PC-9 (cell line): ENCODE data around the gene FES. TPM values are rescaled to one million over a fixed set of nuclear protein-coding genes. Genes with fewer than 3 reads are reported as not detected.

Experiments used
- BruUV-seq: library from RNA; stranded (reverse); fragments of 400-500 nt; replicated peaks from 2 replicates; lab custom pipeline; 2021; lab: Mats Ljungman, UMichigan
- CTCF ChIA-PET: fragments of 300-600 bp; sonication (Branson Sonifier 250); formaldehyde crosslinking; loops from one replicate; lab custom pipeline; 2022; ENCODE audit warnings: antibody characterized with exemption; lab: Charles Lee
- POLR2A ChIA-PET: fragments of 300-600 bp; sonication (Branson Sonifier 250); formaldehyde crosslinking; loops from one replicate; lab custom pipeline; 2022; ENCODE audit warnings: antibody characterized with exemption; ENCODE audit not compliant: unreplicated experiment; lab: Charles Lee
- DNase-seq, 2 experiments: peaks; one replicate each; pipeline versions ENCODE4 v3.0.0 to v3.0.0-alpha.2; 2015 to 2022; ENCODE audit warnings: mixed read lengths in 1 of 2
- H2AFZ ChIP-seq: fragments of 200-600 bp; sonication (generic); 2 replicates; pipeline ENCODE4 v1.8.1; 2017; ENCODE audit warnings: antibody characterized with exemption
- H3F3A ChIP-seq: fragments of 200-600 bp; sonication (generic); 2 replicates; pipeline ENCODE4 v1.8.1; 2017; ENCODE audit warnings: antibody characterized with exemption, mild to moderate bottlenecking, low read depth; ENCODE audit not compliant: insufficient read depth
- H3K27ac ChIP-seq: fragments of 200-600 bp; sonication (generic); 2 replicates; pipeline ENCODE4 v1.6.1; 2016; ENCODE audit warnings: mixed run types
- H3K27me3 ChIP-seq: fragments of 200-600 bp; sonication (generic); 2 replicates; pipeline ENCODE4 v1.6.1; 2016; ENCODE audit warnings: low read depth, mixed run types; ENCODE audit not compliant: insufficient read depth
- H3K36me3 ChIP-seq: fragments of 200-600 bp; sonication (generic); 2 replicates; pipeline ENCODE4 v1.6.1; 2016; ENCODE audit warnings: low read depth, mixed run types
- H3K4me1 ChIP-seq: fragments of 200-600 bp; sonication (generic); replicated peaks from 2 replicates; pipeline ENCODE4 v1.6.1; 2016; ENCODE audit warnings: mixed run types; ENCODE audit not compliant: insufficient read depth
- H3K4me2 ChIP-seq: fragments of 200-600 bp; sonication (generic); 2 replicates; pipeline ENCODE4 v1.6.1; 2017; ENCODE audit warnings: mixed run types
- H3K4me3 ChIP-seq: fragments of 200-600 bp; sonication (generic); 2 replicates; pipeline ENCODE4 v1.6.1; 2016; ENCODE audit warnings: mixed run types
- H3K79me2 ChIP-seq: fragments of 200-600 bp; sonication (generic); 2 replicates; pipeline ENCODE4 v1.6.1; 2017; ENCODE audit warnings: low read depth, mixed run types
- H3K9me2 ChIP-seq: fragments of 200-600 bp; sonication (generic); 2 replicates; pipeline ENCODE4 v1.8.1; 2017; ENCODE audit warnings: mild to moderate bottlenecking; ENCODE audit not compliant: insufficient read depth
- H3K9me3 ChIP-seq: fragments of 200-600 bp; sonication (generic); 2 replicates; pipeline ENCODE4 v1.8.1; 2016; ENCODE audit warnings: low read depth; ENCODE audit not compliant: insufficient read depth
- H4K20me1 ChIP-seq: fragments of 200-600 bp; sonication (generic); 2 replicates; pipeline ENCODE4 v1.8.1; 2017; ENCODE audit not compliant: insufficient read depth
- EZH2 ChIP-seq: fragments of 200-600 bp; sonication (generic); IDR thresholded peaks from 2 replicates; pipeline ENCODE4 v1.8.0; 2017; ENCODE audit warnings: antibody characterized with exemption, low read depth
- intact Hi-C: fragments of 100-400 bp; cut with micrococcal nuclease; formaldehyde crosslinking; loops from one replicate; pipeline ENCODE4 v1.10.0; 2022; ENCODE audit not compliant: unreplicated experiment
- total RNA-seq: library from RNA; stranded (reverse); gene quantifications from 2 replicates; pipeline ENCODE4 v1.2.3, GENCODE V29; 2021
- TF ChIP-seq, protein P1 (sequence below): fragments of 200-600 bp; sonication (generic); conservative IDR thresholded peaks from 2 replicates; pipeline ENCODE4 v1.6.1; 2017; ENCODE audit warnings: mixed run types, antibody characterized with exemption, mild to moderate bottlenecking, moderate library complexity

Gene FES
- total RNA-seq, 1 experiment from 2014 or later, result 3.8 TPM

GRCh38 chr15:90915216-90915807, 31.0 kb downstream of the FES start:
- CTCF ChIA-PET, result no interaction called here
- Histone ChIP-seq H3K79me2 (no peaks in the 10 kb centered on the region), H3F3A (no peaks in the 10 kb centered on the region), H3K4me2 (no peak overlapping the region), H3K4me3 (no peak overlapping the region), H3K9me2 (no peaks in the 10 kb centered on the region), H2AFZ (no peak overlapping the region), H3K36me3 (no peaks in the 10 kb centered on the region), H3K9me3 (no peaks in the 10 kb centered on the region), H3K27me3 (no peaks in the 10 kb centered on the region), H3K4me1 (no peaks in the 10 kb centered on the region), H4K20me1 (no peaks in the 10 kb centered on the region), H3K27ac (no peak overlapping the region)
- TF ChIP-seq, protein P1, sequence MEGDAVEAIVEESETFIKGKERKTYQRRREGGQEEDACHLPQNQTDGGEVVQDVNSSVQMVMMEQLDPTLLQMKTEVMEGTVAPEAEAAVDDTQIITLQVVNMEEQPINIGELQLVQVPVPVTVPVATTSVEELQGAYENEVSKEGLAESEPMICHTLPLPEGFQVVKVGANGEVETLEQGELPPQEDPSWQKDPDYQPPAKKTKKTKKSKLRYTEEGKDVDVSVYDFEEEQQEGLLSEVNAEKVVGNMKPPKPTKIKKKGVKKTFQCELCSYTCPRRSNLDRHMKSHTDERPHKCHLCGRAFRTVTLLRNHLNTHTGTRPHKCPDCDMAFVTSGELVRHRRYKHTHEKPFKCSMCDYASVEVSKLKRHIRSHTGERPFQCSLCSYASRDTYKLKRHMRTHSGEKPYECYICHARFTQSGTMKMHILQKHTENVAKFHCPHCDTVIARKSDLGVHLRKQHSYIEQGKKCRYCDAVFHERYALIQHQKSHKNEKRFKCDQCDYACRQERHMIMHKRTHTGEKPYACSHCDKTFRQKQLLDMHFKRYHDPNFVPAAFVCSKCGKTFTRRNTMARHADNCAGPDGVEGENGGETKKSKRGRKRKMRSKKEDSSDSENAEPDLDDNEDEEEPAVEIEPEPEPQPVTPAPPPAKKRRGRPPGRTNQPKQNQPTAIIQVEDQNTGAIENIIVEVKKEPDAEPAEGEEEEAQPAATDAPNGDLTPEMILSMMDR, result no peak
- TF ChIP-seq EZH2, result no peak
- POLR2A ChIA-PET, result interaction anchor here (0.6 kb wide), 1 partner anchor 162 kb away, joined by 7 read pairs; no protein-coding TSS in a partner anchor
- intact Hi-C loops, result no loop called here
- no TSS peak for BruUV-seq
- DNase-seq, result no peak

DNA sequence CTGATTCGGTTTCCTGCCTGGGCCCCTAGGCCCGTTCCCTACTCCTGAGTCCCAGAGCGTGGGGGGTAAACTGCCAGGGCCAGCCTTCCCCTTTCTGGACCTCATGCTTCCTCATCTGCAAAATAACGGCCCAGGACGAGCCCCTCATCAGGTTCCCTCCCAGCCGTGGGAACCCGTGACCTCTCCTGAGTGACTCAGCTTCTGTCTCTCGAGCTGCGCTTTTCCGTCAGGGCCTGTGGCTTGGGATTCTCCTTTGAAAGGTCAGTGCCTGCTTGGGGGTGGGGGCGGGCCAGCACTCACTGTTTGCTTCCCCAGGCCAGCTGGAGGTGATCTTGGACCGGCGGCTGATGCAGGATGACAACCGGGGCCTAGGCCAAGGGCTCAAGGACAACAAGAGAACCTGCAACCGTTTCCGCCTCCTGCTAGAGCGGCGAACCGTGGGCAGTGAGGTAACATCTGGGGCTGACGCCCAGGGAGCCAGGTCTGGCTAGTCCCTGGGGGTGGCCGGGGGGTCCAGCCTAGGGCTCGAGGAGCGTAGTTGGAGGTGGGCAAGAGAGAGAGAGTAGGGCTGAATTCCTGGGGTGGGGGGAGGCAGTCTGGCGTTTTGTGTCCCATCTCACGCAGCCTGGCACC, 31.6 kb downstream of the FES start:
- H3K36me3 ChIP-seq, result no peaks in the 10 kb centered on the region
- H3K4me2 ChIP-seq, result no peak overlapping the region
- no peak overlapping the region for H2AFZ ChIP-seq
- H3K4me1 ChIP-seq, result no peaks in the 10 kb centered on the region
- ChIA-PET POLR2A (interaction anchor here (0.6 kb wide), 1 partner anchor 162 kb away, joined by 7 read pairs; no protein-coding TSS in a partner anchor), CTCF (no interaction called here)
- intact Hi-C loops, result no loop called here
- H3K4me3 ChIP-seq, result no peak overlapping the region
- no peaks in the 10 kb centered on the region for H3K9me3 ChIP-seq
- H3F3A ChIP-seq, result no peaks in the 10 kb centered on the region
- H3K27me3 ChIP-seq, result no peaks in the 10 kb centered on the region
- no peaks in the 10 kb centered on the region for H4K20me1 ChIP-seq
- H3K27ac ChIP-seq, result no peak overlapping the region
- TF ChIP-seq, protein P1, result no peak
- no peak for TF ChIP-seq EZH2
- BruUV-seq, result no TSS peak
- no peak for DNase-seq
- no peaks in the 10 kb centered on the region for H3K79me2 ChIP-seq
- no peaks in the 10 kb centered on the region for H3K9me2 ChIP-seq

DNA sequence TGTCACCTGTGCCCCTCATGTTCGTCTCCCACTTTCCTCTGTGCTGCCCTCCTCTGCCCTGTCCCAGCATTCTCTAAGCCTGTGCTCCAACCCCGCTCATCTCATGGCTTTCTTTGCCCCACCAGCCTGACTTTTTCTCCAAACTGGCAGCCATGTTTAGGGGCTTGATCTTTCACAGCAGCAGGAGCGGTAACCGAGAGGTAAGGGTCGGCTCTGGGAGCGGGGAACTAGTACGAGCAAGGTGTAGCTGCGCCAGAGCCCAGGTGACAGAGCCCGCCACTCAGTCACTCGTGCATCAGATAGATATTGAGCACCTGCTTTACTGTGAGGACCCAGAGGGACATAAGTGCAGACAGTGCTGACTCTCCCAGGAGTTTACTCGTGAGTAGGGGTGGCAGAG, 32.2 kb downstream of the FES start:
- H2AFZ ChIP-seq, result no peak overlapping the region
- CTCF ChIA-PET, result no interaction called here
- no TSS peak for BruUV-seq
- intact Hi-C loops, result no loop called here
- DNase-seq, result no peak
- no peaks in the 10 kb centered on the region for H3K27me3 ChIP-seq
- H3K4me1 ChIP-seq, result no peaks in the 10 kb centered on the region
- H4K20me1 ChIP-seq, result no peaks in the 10 kb centered on the region
- POLR2A ChIA-PET, result interaction anchor here (0.6 kb wide), 1 partner anchor 193 kb away, joined by 3 read pairs; no protein-coding TSS in a partner anchor
- no peaks in the 10 kb centered on the region for H3F3A ChIP-seq
- H3K36me3 ChIP-seq, result no peaks in the 10 kb centered on the region
- no peak overlapping the region for H3K4me2 ChIP-seq
- H3K4me3 ChIP-seq, result no peak overlapping the region
- H3K27ac ChIP-seq, result no peak overlapping the region
- H3K9me3 ChIP-seq, result no peaks in the 10 kb centered on the region
- H3K9me2 ChIP-seq, result no peaks in the 10 kb centered on the region
- TF ChIP-seq, protein P1, result no peak
- TF ChIP-seq EZH2, result no peak
- H3K79me2 ChIP-seq, result no peaks in the 10 kb centered on the region
